IPS DF 4.7 (cell line): ENCODE measurements around the gene SCAANT1.

ENCODE experiments used
- DNase-seq: peaks from one replicate; pipeline ENCODE4 v3.0.0-alpha.2; 2013; ENCODE audit warnings: low spot score; ENCODE audit errors: extremely low read depth

SCAANT1 gene

DNA sequence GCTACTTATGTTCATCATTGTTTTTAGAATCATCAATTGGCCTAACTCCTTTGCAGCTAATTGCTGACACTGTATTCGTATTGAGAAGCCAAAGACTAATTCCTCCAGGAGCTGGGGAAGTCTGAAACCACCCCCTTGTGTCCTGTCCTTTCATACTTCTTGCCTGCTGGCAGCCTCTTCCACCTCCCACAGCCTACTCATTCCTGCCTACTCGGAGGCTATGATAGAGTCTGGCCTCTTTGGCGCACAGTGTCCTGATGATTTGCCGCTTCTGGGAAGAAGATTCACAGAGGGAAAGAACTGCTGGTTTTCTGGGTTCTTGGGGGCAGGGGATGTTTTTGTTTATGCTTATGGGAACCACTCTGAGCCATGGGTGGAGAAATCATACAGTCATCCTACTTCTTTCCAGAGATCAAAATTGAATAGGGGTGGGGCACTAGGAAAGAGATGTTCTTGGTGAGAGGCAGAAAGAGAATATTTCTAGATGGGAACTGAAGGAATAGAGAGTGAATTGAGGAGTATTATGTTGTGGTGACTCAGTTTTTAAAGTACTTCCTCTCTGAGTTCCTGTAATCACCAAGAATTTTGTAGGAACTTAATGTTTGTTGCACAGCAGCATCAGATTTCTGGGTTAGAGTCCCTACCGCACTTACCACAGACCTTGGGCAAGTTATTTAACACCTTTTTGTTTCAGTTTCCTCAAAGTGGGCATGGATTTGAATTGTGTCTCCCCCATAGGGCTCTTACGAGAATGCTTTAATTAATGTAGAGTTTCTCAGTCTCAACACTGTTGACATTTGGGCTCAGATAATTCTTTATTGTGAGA lies 22.1 kb upstream of the SCAANT1 start:
- no peak for DNase-seq

DNA sequence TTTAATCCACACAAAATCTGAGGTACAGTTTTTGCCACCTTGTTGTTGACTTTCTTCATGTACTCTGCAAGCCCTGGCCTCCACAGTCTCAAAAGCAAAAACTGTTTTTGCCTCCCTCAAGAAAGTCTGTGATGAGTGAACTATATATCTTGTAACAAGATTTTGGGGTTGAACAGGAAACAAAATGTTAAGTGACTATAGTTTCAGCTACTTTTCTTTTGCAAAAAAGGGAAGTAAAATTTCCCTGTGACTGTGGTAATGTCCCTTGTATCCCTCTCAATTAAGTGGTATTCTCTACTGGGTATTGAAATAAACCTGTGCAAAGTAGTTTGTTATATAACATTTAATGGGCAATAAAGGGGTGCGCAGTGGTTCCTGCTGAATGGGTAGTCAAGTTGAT lies 21.3 kb upstream of the SCAANT1 start:
- DNase-seq, result no peak

DNA sequence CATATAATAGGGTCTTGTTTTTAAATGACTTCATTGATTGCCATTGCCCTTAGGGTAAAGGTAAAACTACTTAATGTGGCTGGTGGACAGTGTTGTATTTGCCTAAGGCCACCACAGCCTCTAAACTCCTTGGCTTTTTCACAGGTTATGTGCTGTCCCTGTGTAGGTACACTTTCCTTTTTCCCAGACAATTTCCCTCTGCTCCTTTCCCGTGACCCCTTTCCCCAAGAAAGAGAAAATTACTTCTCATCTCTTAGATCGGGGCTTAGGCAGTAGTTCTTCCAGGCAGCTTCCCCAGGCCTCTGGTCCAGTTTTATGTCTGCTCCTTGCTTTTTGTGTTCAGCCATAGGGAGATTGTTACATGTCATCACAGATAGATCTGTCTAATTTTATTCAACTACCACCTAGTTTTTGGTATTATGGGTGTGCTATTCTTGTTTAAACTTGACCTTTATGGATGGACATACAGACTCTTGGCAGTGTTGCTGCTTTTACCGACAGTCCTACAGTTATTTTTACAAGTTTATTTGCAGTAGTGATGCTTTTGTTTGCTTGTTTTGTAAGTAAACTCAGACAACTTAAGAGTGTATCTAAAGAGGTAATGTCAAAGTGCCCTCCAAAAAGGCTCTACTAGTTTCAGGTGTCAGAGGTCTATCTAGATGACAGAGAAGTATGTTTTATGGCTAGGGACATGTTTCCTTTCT lies 20.5 kb upstream of the SCAANT1 start:
- no peak for DNase-seq

DNA sequence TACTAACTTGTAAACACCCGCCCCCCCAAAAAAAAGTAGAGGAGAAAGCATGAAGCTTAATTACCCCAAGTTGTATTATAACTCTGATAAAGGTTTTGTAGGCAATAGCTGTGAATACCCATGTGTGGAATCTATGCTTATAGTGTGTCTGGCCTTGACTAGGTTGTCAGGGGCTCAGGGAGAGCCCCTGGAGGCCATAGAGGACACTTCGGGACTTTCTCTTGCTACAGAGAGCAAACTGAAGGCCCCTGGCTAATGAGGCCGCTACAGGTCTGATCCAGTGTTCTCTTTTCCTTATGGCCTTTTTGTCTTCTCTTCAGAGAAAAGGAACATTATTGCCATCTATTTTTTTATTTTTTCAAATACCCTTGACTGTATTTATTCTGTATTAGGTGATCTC lies 19.1 kb upstream of the SCAANT1 start:
- no peak for DNase-seq

- no peak for DNase-seq
These were observed 15.5 kb upstream of the SCAANT1 start for GRCh38 chr3:63927422-63928280.

- no peak for DNase-seq
These were observed 14.1 kb upstream of the SCAANT1 start for GRCh38 chr3:63926309-63926708.

DNA sequence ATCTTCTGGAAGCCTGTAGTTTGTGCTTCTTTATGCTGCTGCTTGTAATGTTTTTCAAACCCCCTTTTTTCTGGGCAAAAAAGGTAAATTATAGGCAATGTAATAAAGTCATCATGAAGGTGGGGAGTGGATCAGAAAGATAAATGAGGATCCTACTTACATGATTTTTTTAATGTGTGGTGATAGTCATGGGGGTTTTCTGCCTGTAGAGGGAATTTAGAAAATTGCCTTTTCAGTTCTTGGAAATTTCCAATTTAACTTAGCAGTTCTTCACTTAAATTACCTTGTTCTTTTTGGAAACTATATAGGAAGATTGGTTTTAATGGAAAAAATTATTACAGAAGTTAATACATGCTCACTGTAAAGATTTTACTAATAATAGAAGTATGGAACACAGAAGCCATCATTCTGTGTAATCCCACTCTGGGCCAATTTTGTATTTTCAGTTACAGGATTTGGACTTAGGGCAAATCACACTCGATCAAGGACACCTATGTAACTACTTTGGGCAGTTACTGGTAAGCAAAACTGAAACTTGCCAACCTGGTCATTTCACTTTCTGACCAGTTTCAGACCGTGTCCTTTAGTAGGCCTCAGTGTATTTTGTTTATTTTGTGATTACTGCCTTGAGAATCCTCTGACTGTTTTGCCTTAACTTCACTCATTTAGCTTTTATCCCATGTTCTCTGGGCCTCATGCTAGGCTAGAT lies 10.5 kb upstream of the SCAANT1 start:
- no peak for DNase-seq

DNA sequence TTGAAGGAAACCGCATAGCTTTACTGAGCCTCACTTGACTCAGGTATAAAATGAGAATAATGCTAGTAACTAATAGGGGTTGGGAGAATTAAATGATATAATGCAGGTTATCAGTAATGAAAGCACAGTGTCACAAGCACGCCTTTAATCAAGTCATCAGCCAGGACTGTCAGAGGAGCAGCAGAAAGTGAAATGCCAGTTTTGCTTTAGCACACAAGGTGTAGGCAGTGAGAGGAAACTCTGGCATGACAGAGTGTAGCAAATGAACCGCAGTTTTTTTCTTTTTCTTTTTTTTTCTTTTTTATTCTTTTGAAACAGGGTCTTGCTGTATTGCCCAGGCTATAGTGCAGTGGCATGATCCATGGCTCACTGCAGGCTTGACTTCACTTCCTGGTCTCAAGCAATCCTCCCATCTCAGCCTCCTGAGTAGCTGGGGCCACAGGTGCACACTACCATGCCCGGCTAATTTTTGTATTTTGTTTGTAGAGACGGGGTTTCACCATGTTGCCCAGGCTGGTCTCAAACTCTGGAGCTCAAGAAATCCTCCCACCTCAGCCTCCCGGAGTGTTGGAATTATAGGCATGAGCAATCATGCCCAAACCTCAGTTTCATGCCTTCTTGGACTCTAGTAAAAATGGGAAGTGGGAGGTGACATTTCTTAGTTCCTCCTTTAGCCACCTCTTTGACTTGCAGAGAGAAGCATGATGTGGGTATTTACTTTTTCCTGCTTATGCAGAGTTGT lies 9.7 kb upstream of the SCAANT1 start:
- no peak for DNase-seq

DNA sequence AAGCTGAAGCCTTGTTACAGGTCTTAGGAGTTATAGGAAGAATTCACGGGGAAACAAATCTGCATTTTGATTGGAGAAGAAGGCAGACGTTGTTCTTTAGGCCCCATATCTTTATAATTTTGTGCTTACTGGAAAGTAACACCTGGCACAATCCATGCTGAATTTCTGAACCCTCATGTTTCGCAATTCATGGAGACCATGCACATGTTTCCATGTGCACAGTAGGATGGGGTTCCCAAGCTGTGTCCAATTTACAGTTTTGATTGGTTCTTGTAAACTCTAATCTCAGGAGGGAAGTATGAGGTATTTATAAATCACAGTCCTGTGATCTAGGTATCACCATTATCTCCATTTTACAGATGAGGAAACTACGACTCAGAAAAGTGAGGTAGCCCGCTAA lies 7.8 kb upstream of the SCAANT1 start:
- DNase-seq, result no peak

DNA sequence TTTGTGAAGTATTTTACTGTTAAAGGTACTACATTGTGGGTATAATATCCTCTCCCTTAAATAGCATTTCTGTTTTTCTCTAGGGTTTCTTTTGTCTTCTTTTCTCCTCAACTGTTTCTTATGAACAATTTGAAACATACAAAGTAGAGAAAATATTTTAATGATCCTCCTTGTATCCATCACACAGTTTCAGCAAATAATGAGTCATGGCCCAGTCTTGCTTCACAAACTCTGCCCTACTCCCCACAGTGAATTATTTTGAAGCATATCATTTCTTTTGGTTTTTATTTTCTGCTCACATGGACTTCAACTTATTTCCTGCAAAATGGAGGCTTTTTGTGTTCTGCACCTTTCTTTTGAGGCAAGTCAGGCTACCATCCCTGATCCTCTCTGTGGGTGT lies 6.1 kb upstream of the SCAANT1 start:
- no peak for DNase-seq

- no peak for DNase-seq
These were observed 2.1 kb upstream of the SCAANT1 start for GRCh38 chr3:63914312-63914711.

DNA sequence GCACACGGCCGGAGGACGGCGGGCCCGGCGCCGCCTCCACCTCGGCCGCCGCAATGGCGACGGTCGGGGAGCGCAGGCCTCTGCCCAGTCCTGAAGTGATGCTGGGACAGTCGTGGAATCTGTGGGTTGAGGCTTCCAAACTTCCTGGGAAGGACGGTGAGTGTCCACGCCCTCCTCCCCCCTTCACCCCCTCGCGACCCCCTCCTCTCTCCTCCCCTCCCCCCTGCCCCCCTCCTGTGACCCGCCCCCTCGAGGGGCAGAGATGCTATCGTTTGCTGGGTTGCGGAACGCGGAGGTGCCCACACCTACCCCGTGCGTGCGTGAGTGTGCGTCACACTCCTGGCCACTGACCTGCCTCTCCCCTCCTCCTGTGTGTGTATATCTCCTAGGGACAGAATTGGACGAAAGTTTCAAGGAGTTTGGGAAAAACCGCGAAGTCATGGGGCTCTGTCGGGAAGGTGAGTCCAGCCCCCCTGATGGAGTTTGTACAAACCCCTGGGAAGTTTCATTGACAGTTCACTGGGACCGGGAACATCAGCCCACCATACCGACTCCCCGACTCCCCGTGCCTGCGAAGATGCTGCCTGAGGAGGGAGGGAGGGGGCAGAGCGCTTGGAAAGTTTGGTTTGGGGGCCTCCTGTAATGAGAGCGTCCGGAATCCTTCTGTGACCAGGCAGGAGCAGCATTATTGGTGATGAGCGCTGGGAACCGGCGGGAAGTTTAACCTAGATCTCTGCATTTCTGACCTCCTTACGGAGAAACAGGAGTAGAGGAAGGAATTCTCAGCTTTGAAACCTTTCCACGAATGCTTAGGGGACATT lies 795 bp upstream of the SCAANT1 start:
- DNase-seq, result no peak

DNA sequence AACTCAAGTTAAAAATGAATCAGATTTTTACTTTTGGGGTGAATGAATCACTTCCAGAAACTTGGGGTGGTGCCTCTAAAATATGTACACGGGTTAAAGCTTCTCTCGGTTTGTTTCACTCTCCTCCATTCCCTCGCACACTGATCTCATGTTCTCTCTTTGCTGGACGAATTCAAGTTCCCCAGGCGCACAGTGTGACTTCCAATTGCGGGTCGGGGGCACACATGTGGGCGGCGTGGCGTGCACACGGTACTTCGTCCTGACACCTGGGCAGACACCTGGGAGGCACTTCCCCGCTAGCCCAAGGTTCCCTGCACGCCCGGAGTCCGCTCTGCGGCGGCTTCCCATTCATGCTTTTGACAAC lies 692 bp downstream of the SCAANT1 start:
- no peak for DNase-seq

- DNase-seq, result no peak
These were observed 1.3 kb downstream of the SCAANT1 start for GRCh38 chr3:63910891-63911290.

GRCh38 chr3:63910001-63910400 lies 2.2 kb downstream of the SCAANT1 start:
- no peak for DNase-seq

GRCh38 chr3:63909431-63909830 lies 2.8 kb downstream of the SCAANT1 start:
- DNase-seq, result no peak

DNA sequence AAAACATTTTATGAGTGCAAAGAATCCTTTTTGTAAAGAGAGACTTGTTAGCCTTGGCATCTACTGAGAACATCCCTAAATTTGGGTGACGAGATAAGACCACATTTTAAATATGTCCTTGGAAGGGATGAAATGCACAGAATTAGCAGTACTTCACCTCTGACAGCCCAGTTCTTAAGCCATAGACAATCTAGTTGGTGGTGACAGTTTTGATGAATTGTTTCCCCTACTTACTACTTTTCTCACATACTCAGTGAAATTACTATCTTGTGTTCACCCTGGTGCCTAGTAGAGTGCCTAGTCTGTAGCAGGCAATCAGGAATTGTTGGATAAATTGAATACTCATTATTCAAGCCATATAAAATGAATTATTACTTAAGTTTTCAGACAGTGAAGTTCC lies 3.4 kb downstream of the SCAANT1 start:
- DNase-seq, result no peak

DNA sequence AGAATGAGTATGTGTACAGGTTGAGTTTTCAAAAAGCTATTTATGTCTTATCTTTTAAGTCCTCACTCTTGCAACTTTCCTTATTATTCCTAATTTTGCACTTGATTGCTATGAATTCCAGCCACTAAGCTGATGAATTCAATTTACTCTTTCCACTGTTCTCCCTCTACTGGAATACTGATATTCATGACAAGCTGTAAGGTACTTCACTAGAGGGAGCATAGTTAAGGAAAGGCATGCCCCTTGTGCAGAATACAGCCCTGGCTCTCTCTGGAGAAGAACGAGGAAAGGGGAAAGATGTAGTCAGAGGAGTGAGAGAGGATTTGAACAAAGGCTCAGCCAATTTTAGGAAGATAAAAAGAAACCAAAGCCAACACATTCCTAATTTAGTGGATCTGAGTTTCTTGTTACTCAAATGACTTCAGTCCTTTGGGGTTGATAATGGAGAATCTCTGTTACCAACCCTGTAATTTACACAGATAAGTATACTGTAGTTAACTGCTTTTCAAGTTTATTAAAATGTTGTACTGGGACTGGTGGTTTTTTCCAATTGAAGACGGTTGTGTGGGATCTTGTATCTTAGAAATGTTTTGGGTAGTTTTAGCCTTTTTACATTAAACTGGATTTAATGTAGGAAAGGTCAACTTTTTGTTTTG lies 4.0 kb downstream of the SCAANT1 start:
- no peak for DNase-seq
